ENCODE results near the gene UBN2.

- TF ChIP-seq POLR2A (IDR thresholded peaks at IDR 0.05) (no peak), CTCF (IDR thresholded peaks at IDR 0.05) (peak in 1 of 3 experiments; percentile 4)
These were observed 90.2 kb downstream of the UBN2 start for GRCh38 chr7:139321071-139321745.
